HL-60 (cell line): ENCODE data around the gene DBP.

Source experiments
- CTCF ChIP-seq: IDR thresholded peaks from one replicate; pipeline ENCODE4 v1.5.1; 2011; ENCODE audit warnings: low read length, control low read depth, inconsistent platforms; ENCODE audit not compliant: insufficient read depth
- POLR2AphosphoS5 ChIP-seq: IDR thresholded peaks from 2 replicates; pipeline ENCODE4 v1.6.1; 2012; ENCODE audit warnings: low read depth

GRCh38 chr19:48672994-48673393 is 35.8 kb upstream of the DBP start, which contains the start of gene NTN5:
- TF ChIP-seq POLR2AphosphoS5 (no peak), CTCF (no peak)
